GM12878 (cell line): ENCODE data around the gene RAET1E. TPM values are rescaled to one million over a fixed set of nuclear protein-coding genes. Genes with fewer than 3 reads are reported as not detected.

Source experiments
- ATAC-seq: fragments of 200-7000 bp; cut with Tn5 transposase; 3 replicates; pipeline ENCODE4 v1.9.1; 2020; ENCODE audit warnings: mild to moderate bottlenecking, moderate library complexity
- BruUV-seq: library from RNA; stranded (reverse); fragments of 400-500 nt; replicated peaks from 2 replicates; lab custom pipeline; 2021; lab: Mats Ljungman, UMichigan
- CTCF ChIA-PET: fragments of 300-600 bp; sonication (Branson Sonifier 250); formaldehyde crosslinking; extraction: SDS; loops from one replicate; lab custom pipeline; 2021; ENCODE audit warnings: inconsistent platforms; lab: Yijun Ruan, JAX
- POLR2A ChIA-PET: fragments of 350-600 bp; formaldehyde crosslinking; extraction: SDS; loops from one replicate; lab custom pipeline; 2021; ENCODE audit warnings: inconsistent platforms; lab: Charles Lee
- RAD21 ChIA-PET: fragments of 300-600 bp; sonication (Branson Sonifier 250); formaldehyde crosslinking; loops from one replicate; lab custom pipeline; 2023; ENCODE audit warnings: antibody characterized with exemption; ENCODE audit not compliant: unreplicated experiment; lab: Charles Lee
- SMC1A ChIA-PET: fragments of 300-600 bp; sonication (Branson Sonifier 250); formaldehyde crosslinking; loops from one replicate; lab custom pipeline; 2023; ENCODE audit not compliant: unreplicated experiment, uncharacterized antibody; lab: Charles Lee
- DNase-seq: peaks from one replicate; pipeline ENCODE4 v3.0.0-alpha.2; 2011; ENCODE audit warnings: low read depth, low spot score
- FAIRE-seq: peaks from 3 replicates; lab custom pipeline; 2011; peaks lifted over from hg19 to GRCh38; lab: Jason Lieb, UNC
- H2AFZ ChIP-seq: 2 replicates; pipeline ENCODE4 v1.6.0; 2011; ENCODE audit warnings: low read depth, low read length, control low read depth; ENCODE audit not compliant: control insufficient read depth
- H3K27ac ChIP-seq: 2 replicates; pipeline ENCODE4 v1.5.1; 2011; ENCODE audit warnings: control low read depth; ENCODE audit not compliant: control insufficient read depth, insufficient read depth
- H3K27me3 ChIP-seq, 2 experiments: replicated peaks in 1 of 2; 2 replicates each; pipeline versions ENCODE4 v1.6.0 to v1.6.1; 2011; ENCODE audit warnings: low read length in 1 of 2; ENCODE audit not compliant: control insufficient read depth in 2 of 2, insufficient read depth in 2 of 2
- H3K36me3 ChIP-seq, 2 experiments: 2 replicates each; pipeline ENCODE4 v1.5.1; 2011; ENCODE audit warnings: low read length in 1 of 2; ENCODE audit not compliant: control insufficient read depth in 2 of 2, insufficient read depth in 2 of 2
- H3K4me1 ChIP-seq: 2 replicates; pipeline ENCODE4 v1.6.1; 2011; ENCODE audit warnings: mild to moderate bottlenecking, low read length, moderate library complexity, mixed read lengths; ENCODE audit not compliant: control insufficient read depth, insufficient read depth
- H3K4me2 ChIP-seq: 2 replicates; pipeline ENCODE4 v1.6.0; 2011; ENCODE audit warnings: control low read depth; ENCODE audit not compliant: control insufficient read depth, insufficient read depth
- H3K4me3 ChIP-seq: fragments of 200-600 bp; sonication (generic); 2 replicates; pipeline ENCODE4 v1.5.1; 2016
- H3K79me2 ChIP-seq: 2 replicates; pipeline ENCODE4 v1.6.0; 2011; ENCODE audit warnings: low read length; ENCODE audit not compliant: control insufficient read depth, insufficient read depth
- H3K9ac ChIP-seq: 2 replicates; pipeline ENCODE4 v1.8.0; 2011; ENCODE audit warnings: low read length, control low read depth, mixed read lengths; ENCODE audit not compliant: control insufficient read depth, insufficient read depth
- H3K9me3 ChIP-seq: replicated peaks from 3 replicates; pipeline ENCODE4 v1.5.1; 2011; ENCODE audit warnings: mild to moderate bottlenecking, low read length; ENCODE audit not compliant: control insufficient read depth, insufficient read depth
- H4K20me1 ChIP-seq: 2 replicates; pipeline ENCODE4 v1.6.0; 2011; ENCODE audit not compliant: control insufficient read depth, insufficient read depth
- GABPA ChIP-seq: IDR thresholded peaks from 2 replicates; pipeline ENCODE4 v1.6.1; 2014; ENCODE audit warnings: antibody characterized with exemption, low read depth, mild to moderate bottlenecking, inconsistent platforms
- GATAD2B ChIP-seq: fragments of 450-650 bp; conservative IDR thresholded peaks from 2 replicates; pipeline ENCODE4 v1.6.1; 2017; ENCODE audit warnings: low read depth, mild to moderate bottlenecking, moderate library complexity
- TCF7 ChIP-seq: IDR thresholded peaks from 2 replicates; pipeline ENCODE4 v1.6.1; 2014; ENCODE audit warnings: antibody characterized with exemption, borderline replicate concordance
- WGBS: methylation state at CpG from one replicate; pipeline ENCODE4 v1.1.6; 2016; ENCODE audit warnings: low lambda C conversion rate; ENCODE audit not compliant: insufficient replicate concordance, insufficient coverage; ENCODE audit errors: missing lambda C conversion rate; 5-methylcytosine and 5-hydroxymethylcytosine counted together
- in situ Hi-C: fragments of 300-500 bp; cut with MboI; formaldehyde crosslinking; loops from 9 replicates; pipeline ENCODE4 v1.14.3; 2018; ENCODE audit warnings: mixed read lengths
- intact Hi-C: fragments of 100-400 bp; cut with micrococcal nuclease; formaldehyde crosslinking; loops from one replicate; pipeline ENCODE4 v1.14.2; 2022; ENCODE audit not compliant: unreplicated experiment
- polyA plus RNA-seq, 11 experiments: library from polyadenylated mRNA; depleted of rRNA in 4 of 11; unstranded in 6 of 11; stranded (reverse) in 5 of 11; fragments of >200 nt; fragmentation: Nextera tagmentation in 4 of 11; fragmentation: Illumina TruSeq in 1 of 11; extraction: Ambion mirVana in 4 of 11; extraction: Trizol in 1 of 11; gene quantifications; 1 replicate in 1 of 11; 2 replicates in 10 of 11; pipeline versions ENCODE4 v1.2.1 to v1.2.3, GENCODE V29; 2011 to 2016; ENCODE audit warnings: inconsistent platforms in 2 of 11, missing spikeins in 2 of 11, low read depth in 1 of 11
- total RNA-seq, 4 experiments: library from RNA; depleted of rRNA in 3 of 4; stranded (reverse); fragments of >200 nt in 3 of 4; fragmentation: Illumina TruSeq in 1 of 4; extraction: Trizol in 1 of 4; gene quantifications; 2 replicates each; pipeline versions ENCODE4 v1.2.1 to v1.2.3, GENCODE V29; 2013 to 2021
- TF ChIP-seq, protein P1 (sequence below): fragments of 450-650 bp; IDR thresholded peaks from 2 replicates; pipeline ENCODE4 v1.6.1; 2016; ENCODE audit warnings: mild to moderate bottlenecking
- TF ChIP-seq, protein P2 (sequence below): IDR thresholded peaks from 2 replicates; pipeline ENCODE4 v1.6.1; 2012; ENCODE audit warnings: low read depth, low read length, improper control_type of control experiment

Gene RAET1E
- total and polyA plus RNA-seq, 10 of the 15 experiments (the other 5 are each of a cell fraction or from before 2014, with no cell fraction given), result not detected

DNA sequence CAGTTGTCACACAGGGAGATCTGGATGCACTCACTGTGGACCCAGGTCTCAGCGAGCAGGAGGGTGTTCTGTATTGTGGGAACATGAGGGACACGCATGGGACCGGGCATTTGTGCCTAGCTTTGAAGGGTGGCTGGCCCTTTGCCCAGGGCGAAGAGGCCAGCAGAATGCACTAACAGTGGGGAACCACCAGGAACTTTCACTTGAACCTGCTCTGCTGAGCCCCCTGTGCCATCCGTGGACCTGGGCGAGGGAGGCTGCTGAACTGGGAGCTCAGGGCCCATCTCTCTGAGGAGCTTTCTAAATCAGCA lies 42.7 kb upstream of the RAET1E start (continued):
- no peak for TF ChIP-seq TCF7
- no peak for TF ChIP-seq GABPA

DNA sequence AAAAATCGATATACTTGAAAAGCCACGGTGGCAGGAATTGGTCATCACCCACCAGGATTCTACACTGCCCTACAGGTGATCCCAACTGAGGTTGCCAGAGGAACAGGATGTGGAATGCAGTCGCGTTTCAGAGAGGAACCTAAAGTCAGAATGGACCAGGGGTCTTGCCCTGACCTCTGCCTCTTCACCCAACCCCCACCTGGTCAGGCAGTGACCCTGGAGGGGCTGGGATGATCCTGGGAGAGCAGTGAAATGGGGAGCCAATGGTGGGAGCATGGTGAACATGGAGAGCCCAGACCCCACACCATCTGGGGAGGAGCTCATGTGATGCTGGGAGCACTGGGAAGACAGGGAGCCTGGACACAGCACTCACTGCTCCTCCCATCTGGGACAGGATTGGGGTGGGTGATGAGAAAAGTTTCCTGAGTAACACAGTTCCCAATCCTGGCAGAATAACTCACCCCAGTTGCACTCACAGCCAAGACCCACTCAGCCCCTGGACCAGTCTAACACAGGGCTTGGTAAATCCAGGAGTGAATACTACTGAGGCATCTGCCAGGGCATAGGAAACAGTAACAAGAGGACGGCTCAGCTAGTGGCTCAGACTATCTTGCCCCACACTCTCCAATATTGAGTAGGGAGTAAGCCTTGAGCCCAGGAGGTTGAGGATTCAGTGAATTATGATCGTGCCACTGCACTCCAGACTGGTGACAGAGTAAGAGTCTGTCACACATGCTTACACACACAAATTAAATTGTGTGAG lies 42.2 kb upstream of the RAET1E start:
- no peaks in the 10 kb centered on the region; the same call in 2 of the 3 replicates for H3K9me3 ChIP-seq
- ChIA-PET CTCF (interaction anchor here (1.3 kb wide), 1 partner anchor 77 kb away, joined by 8 read pairs; no protein-coding TSS in a partner anchor), SMC1A (interaction anchor here (0.6 to 1.3 kb wide), 3 partner anchors 21 to 222 kb away, joined by 3 read pairs; no protein-coding TSS in a partner anchor), POLR2A (no interaction called here), RAD21 (interaction anchor here (1.1 kb wide), 1 partner anchor 77 kb away, joined by 3 read pairs; no protein-coding TSS in a partner anchor)
- no peak overlapping the region for H3K4me2 ChIP-seq
- DNase-seq, result no peak
- no peaks in the 10 kb centered on the region for H3K36me3 ChIP-seq
- H2AFZ ChIP-seq, result no peak overlapping the region
- BruUV-seq, result no TSS peak
- TF ChIP-seq, protein P1, sequence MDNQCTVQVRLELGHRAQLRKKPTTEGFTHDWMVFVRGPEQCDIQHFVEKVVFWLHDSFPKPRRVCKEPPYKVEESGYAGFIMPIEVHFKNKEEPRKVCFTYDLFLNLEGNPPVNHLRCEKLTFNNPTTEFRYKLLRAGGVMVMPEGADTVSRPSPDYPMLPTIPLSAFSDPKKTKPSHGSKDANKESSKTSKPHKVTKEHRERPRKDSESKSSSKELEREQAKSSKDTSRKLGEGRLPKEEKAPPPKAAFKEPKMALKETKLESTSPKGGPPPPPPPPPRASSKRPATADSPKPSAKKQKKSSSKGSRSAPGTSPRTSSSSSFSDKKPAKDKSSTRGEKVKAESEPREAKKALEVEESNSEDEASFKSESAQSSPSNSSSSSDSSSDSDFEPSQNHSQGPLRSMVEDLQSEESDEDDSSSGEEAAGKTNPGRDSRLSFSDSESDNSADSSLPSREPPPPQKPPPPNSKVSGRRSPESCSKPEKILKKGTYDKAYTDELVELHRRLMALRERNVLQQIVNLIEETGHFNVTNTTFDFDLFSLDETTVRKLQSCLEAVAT, result no peak
- TF ChIP-seq GATAD2B, result no peak
- TF ChIP-seq, protein P2, sequence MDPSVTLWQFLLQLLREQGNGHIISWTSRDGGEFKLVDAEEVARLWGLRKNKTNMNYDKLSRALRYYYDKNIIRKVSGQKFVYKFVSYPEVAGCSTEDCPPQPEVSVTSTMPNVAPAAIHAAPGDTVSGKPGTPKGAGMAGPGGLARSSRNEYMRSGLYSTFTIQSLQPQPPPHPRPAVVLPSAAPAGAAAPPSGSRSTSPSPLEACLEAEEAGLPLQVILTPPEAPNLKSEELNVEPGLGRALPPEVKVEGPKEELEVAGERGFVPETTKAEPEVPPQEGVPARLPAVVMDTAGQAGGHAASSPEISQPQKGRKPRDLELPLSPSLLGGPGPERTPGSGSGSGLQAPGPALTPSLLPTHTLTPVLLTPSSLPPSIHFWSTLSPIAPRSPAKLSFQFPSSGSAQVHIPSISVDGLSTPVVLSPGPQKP, result no peak
- TF ChIP-seq, all 136 proteins: peak for 0
- in situ Hi-C loops, result loop anchor here (5.0 to 10.0 kb wide), 2 partner anchors 67 to 875 kb away; no protein-coding TSS in a partner anchor
- FAIRE-seq, result no peak
- peaks cover 16% of the 10 kb centered on the region for H3K4me1 ChIP-seq
- no peaks in the 10 kb centered on the region; the same call in 1 of the 2 replicates for H4K20me1 ChIP-seq
- H3K9ac ChIP-seq, result no peak overlapping the region
- WGBS, result 18% methylated on average over 6 of the region's 6 CpGs
- no peak for ATAC-seq
- no peaks in the 10 kb centered on the region for H3K79me2 ChIP-seq
- no peak overlapping the region for H3K27ac ChIP-seq
- intact Hi-C loops, result loop anchor here (5.0 to 10.0 kb wide), 4 partner anchors 127 to 875 kb away; partner anchors contain the start of gene ULBP3
- no peak overlapping the region for H3K4me3 ChIP-seq
- peaks cover 9 to 11% of the 10 kb centered on the region in 2 experiments for H3K27me3 ChIP-seq
